ENCODE measurements around the gene NUDT3.
"Not testable (repeated sequence)": the region's sequence is repeated elsewhere in the genome, so short reads cannot be mapped to it uniquely, and the experiment has no call there.

The NUDT3 gene

DNA sequence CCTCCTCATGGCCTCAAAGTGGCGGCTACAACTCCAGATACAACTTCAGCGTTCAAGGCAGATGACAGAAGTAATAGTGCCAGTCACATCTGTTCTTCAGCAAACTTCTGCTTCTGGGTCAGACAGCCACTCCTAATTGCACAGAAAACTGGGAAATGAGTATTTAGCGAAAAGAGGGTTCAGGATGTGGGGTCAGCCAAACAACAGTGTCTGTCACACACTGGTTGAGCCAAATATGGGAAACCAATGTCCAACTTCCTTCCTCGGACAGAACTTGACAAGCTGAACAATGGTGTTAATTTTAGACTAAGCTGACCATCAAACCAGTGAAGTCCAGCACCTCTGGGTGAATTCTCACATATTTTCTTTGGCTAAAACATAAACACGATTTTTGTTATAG, 22.1 kb downstream of the NUDT3 start:
- no peak for DNase-seq (ENCODE audit: low read depth)

DNA sequence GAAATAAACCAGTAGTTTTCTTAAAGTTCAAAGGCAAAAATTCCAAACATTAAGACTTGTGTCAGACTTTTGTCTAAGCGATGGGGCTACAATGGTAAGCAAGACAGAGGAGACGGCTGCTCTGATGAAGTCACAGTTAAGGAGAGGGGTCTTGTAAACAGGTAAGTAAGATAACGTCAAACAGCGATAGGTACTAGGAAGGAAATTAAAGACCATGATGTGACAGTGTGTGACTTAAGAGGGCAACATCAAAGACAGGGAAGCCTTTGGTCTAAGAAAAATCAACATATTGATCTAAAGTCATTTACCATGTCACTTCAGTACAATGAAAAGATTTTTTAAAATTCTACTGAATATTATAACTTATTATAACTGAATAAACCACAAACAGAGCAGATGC, 23.1 kb downstream of the NUDT3 start:
- DNase-seq (ENCODE audit: low read depth) = no peak

DNA sequence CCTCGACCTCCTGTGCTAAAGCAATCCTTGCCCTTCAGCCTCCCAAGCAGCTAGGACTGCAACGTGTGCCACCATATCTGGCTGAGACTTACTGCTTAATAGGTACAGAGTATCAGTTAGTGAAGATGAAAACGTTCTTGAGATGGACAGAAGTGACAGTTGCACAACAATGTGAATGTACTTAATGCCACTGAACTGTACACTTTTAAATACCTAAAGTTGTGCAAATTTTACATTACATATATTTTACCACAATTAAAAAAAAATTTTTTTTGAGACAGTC, 25.9 kb downstream of the NUDT3 start:
- no peak for DNase-seq (ENCODE audit: low read depth)

DNA sequence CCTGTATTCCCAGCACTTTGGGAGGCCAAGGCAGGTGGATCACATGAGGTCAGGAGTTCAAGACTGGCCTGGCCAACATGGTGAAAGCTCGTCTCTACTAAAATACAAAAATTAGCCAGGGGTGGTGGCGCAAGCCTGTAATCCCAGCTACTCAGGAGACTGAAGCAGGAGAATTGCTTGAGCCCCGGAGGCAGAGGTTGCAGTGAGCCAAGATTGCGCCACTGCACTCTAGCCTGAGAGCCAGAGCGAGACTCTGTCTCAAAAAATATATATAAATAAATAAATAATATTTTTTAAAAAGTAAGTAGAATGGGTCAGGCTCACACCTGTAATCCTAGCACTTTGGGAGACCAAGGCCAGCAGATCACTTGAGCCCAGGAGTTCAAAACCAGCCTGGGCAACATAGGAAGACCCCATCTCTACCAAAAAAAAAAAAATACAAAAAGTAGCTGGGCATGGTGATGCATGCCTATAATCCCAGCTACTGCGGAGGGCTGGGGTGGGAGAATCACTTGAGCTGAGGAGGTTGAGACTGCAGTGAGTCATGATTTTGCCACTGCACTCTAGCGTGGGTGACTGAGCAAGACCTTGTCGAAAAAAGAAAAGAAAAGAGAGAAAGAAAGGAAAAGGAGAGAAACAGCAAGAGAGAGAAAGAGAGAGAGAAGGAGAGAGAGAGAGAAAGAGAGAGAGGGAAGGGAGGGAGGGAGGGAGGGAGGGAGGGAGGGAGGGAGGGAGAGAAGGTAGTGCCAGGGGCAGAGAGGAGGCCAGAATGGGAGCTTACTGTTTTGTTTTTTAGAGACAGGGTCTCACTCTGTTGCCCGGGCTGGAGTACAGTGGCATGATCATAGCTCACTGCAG, 26.5 kb downstream of the NUDT3 start:
- DNase-seq (ENCODE audit: low read depth) = not testable (repeated sequence)

DNA sequence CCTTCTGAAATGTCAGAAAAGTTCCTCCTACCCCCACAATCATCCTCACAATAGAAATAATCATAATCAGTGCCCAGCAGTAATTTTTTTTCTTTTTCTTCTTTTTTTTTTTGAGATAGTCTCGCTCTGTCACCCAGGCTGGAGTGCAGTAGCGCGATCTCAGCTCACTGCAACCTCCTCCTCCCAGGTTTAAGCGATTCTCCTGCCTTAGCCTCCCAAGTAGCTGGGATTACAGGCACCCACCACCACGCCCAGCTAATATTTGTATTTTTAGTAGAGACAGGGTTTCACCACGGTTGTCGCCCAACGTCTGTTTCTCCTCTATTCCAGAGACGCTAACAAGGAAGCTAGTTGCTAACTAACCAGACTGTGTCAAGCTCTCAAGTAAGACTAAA, 28.8 kb downstream of the NUDT3 start:
- DNase-seq (ENCODE audit: low read depth) = not testable (repeated sequence)

DNA sequence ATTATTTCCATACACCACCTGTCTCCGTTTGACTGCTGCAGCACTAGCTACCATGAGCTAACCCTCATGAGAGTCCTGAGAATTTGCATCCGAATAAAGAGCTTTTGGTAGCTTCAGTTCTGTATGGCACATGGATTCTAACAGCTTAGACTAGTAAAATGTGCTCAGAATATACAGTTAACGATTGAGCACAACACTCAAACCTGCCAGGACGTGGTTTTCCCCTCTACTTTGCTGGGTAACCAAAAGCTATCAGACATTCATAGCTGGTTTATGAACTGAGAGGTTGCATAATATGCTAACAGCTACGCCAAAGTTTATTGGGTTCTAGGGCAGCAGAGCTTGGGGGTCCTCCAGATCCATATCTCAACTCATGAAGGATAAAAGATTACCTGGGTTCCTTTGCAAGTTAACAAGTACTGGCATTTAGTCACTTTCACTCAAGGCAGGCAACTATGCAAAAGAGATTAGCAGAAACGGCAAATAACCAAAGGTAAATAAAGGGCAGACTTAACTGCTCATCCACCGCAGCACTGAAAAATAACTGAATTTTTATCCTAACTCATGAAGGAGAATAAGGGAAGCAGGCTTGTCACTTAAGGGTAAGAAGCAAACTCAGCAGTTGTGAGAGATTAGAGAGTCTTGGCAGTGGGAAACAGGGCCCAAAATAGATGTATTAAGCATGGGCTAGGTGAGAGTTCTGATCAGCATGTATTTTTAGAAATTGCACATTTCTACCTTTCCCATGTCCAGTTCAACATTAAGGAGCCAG, 29.4 kb downstream of the NUDT3 start:
- no peak for DNase-seq (ENCODE audit: low read depth)

DNA sequence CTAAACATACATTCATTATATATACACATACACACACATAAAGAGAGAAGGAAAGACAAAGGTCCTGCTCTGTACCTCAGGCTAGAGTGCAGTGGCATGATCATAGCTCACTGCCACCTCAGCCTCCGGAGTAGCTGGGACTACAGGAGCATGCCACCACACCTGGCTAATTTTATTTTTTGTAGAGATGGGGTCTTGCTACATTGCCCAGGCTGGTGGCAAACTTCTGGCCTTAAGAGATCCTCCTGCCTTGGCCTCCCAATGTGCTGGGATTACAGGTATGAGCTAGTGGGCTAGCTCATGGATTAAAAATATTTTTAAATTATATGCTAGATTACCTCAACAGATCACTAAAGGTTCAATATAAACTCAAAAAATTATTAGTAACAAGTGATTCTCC, 30.3 kb downstream of the NUDT3 start:
- no peak for DNase-seq (ENCODE audit: low read depth)

DNA sequence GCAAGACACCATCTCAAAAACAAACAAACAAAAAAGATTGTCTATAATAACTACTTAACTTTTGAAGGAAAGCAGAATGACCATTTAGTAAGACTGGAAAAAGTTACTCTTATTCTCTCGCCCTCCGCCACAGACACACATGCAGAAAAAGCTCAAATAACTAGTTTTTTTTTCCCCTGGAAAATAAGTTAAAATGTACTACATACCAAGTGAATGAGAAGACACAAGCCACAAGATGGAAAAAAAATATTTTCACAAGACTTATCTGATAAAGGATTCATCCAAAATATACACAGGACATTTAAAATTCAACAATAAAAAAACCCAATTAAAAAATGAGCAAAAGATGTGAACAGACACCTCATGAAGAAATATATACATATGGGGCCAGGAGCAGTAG, 31.9 kb downstream of the NUDT3 start:
- no peak for DNase-seq (ENCODE audit: low read depth)

DNA sequence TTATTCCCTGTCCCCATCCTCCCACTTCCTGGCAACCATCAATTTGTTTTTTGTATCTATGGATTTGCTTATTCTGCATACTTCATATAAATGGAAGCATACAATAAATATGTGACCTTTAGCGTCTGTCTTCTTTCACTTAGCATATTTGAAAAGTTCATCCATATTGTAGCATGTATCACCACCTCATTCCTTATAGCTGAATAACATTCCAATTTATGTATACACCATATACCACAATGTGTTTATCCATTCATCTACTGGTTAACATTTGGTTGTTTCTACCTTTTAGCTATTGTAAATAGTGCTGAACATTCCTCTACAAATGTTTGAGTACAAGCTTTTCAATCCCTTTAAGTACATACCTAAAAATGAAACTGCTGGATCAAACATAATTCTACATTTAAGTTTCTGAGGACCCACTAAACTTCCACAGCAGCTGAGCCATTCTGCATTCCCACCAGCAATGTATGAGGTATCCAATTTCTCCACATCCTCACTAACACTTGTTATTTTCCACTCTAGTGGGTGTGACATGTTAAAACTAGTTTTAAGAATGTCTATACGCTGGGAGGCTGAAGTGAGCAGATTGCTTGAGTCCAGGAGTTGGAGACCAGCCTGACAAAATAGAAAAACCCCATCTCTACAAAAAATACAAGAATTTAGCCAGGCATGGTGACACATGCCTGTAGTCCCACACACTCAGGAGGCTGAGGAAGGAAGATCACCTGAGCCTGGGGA, 32.9 kb downstream of the NUDT3 start:
- no peak for DNase-seq (ENCODE audit: low read depth)

DNA sequence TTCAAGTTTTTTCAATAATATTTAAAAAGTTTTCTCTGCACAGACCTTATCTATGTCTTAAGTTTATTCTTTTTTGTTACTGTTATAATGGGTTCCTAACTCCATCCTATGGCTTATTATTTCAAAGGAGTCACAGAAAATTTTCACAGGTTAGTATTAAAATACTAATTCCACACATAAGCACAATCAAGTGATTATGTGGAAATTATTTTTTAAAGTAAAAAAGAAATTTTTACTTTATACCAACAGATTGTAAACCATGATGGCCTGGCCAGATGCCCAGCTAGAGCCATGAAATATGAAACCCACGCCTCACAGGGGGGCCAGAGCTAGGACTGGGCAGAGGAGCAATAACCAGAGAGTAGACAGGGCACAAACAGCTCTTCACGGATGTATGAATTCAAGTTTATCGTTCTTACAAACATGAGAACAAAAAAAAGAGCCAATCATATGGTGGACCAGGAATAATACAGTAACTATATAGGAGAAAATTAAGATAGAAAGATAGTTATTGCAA, 34.0 kb downstream of the NUDT3 start:
- no peak for DNase-seq (ENCODE audit: low read depth)

DNA sequence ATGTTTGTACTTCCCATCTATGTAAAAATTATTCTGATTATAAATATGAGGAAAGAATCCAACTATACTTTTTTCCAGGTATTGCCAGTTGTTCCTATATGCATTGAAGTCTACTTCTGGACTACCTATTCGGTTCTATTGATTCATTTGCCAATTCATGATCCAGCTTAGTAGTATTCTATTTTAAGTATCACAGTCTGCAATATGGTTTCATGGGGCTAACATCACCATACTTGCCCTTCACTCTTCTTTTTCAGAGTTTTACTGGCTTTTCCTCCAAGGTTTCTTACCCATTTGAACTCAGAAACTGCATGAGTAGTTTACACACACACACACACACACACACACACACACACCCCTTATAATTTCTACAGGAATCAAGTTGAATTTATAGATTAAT, 34.5 kb downstream of the NUDT3 start:
- DNase-seq (ENCODE audit: low read depth) = no peak

DNA sequence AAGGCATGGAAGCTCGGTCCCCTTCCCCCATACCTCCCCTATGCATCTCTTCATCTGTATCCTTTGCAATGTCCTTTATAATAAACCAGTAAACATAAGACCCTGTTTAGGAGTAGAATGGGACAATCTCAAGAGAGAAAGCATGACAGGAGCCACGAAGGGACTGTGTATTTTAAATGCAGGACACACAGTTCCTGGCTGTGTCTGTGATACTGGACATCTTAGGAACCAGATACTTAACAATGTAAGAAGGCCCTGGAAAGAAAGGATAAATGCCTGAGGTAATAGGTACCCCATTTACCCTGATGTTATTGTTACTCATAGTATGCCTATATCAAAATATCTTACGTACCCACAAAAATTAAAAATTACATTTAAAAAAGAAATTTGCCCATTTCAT, 36.6 kb downstream of the NUDT3 start:
- no peak for DNase-seq (ENCODE audit: low read depth)

DNA sequence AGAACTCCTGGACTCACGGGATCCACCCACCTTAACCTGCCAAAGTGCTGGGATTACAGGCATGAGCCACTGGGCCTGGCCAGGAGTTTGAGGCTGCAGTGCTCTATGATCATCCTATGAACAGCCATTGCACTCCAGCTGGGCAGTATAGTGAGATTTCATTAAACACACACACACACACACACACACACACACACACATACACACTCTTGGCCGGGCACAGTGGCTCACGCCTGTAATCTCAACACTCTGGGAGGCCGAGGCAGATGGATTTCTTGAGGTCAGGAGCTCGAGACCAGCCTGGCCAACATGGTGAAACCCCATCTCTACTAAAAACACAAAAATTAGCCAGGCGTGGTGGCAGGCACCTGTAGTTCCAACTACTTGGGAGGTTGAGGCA, 38.2 kb downstream of the NUDT3 start:
- DNase-seq (ENCODE audit: low read depth) = not testable (repeated sequence)

DNA sequence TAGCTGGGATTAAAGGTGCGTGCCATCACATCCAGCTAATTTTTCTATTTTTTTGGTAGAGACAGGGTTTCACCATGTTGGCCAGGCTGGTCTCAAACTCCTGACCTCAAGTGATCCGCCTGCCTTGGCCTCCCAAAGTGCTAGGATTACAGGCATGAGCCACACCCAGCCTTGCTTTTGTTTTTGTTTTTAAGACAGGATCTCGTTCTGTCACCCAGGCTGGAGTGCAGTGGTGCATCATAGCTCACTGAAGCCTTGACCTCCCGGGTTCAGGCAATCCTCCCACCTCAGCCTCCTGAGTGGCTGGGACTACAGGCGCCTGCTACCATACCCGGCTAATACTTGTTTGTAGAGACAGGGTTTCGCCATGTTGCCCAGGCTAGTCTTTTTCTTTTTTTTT, 38.9 kb downstream of the NUDT3 start:
- not testable (repeated sequence) for DNase-seq (ENCODE audit: low read depth)

DNA sequence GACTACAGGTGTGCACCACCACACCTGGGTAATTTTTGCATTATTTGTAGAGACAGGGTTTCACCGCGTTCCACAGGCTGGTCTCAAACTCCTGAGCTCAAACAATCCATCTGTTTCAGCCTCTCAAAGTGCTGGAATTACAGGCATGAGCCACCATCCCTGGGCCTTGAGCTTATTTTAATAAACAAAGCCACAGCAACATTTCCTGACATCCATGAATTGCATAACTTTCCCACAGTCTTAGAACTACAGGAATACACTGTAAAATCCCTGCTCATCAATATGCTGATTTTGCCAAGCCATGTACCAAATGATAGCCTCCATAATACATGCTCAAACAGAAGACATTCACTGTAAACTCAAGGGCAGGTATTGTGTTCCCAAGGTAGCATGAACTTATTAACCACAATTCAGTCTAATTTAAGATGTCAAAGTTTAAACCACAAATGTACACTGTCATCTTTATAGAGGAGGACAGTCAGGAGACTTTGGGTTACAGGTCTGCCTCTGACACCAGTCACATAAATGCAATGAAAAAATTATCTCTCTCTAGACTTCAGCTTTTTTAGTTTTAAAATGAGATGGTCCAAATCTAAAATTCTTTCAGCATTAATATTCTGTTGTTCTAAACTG, 40.0 kb downstream of the NUDT3 start:
- no peak for DNase-seq (ENCODE audit: low read depth)

DNA sequence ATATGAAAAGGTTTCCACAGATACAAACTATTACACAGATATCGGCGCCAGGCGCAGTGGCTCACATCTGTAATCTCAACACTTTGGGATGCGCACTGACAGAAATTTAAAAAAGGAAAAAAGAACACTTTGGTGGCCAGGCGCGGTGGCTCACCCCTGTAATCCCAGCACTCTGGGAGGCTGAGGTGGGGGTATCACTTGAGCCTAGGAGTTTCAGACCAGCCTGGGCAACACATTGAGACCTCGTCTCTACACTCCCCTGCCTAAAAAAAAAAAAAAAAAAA, 41.6 kb downstream of the NUDT3 start:
- no peak for DNase-seq (ENCODE audit: low read depth)

DNA sequence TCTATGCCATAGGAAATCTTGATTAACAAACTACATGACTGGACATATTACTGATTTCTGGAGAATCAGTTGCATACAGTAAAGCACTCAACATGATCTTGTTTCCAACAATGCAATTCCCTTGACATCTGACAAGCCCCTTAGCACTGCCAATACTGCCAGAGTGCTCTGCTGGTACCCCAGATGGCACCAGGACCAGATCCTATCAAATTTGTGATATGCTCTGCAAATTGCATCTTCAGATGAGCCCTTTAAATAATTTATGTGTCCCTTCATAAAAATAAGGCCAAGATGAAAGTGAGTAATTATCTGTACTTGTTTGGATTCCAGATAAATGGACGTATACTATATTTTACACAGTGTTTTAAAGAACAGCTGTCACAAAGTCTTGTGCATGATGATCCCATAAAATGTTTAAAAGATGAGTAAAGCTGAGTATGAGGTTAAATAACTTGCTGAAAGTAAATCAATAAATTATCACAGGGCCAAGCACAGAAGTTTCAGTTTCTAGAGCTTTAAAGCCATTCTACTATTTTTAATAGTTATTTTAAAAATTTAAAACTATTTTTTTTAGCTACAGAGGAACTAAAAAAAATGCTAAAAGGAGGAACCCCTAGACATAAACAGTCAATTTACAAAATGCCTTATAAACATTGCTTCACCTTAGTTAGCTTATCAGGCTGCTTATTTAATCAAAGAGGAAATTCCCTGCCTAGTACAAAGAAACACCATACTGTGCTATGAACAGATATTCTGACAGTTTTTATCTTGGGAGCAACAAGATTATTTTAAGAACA, 42.1 kb downstream of the NUDT3 start:
- no peak for DNase-seq (ENCODE audit: low read depth)

DNA sequence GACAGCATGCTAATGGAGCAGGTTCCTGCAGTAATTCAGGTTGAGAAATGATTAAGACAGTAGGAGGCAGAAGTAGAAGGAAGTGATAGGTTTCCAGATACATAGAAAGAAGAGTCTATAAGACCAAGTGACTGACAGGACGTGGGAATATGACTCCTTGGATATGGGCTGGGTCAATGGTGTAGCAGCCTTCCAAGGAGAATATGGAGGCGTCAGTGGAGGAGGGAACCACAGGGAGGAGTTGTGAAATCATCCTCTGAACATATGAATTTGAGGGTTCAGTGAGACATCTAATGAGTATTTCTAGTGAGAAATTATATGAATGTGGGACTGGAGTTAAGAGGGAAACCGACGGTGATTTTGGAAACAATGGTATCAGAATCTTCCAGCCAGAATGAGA, 43.3 kb downstream of the NUDT3 start:
- no peak for DNase-seq (ENCODE audit: low read depth)

DNA sequence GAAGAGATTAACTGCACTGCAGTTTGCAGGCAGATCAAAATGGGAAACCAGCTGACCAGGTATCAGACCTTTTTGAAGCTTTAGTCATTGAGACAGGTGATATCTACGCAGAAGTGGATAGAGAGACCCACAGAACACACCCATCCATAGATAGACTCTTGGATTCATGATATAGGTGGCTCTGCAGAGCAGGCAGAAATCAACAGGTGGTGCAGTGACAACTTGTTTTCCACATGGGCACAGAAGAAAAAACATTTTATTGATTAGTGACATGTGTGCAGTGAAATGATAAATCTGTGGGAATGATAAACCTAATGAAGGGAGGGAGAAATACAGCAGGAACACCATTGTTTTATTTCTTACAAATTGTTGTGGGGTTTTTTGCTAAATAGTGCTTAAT, 45.2 kb downstream of the NUDT3 start:
- no peak for DNase-seq (ENCODE audit: low read depth)

DNA sequence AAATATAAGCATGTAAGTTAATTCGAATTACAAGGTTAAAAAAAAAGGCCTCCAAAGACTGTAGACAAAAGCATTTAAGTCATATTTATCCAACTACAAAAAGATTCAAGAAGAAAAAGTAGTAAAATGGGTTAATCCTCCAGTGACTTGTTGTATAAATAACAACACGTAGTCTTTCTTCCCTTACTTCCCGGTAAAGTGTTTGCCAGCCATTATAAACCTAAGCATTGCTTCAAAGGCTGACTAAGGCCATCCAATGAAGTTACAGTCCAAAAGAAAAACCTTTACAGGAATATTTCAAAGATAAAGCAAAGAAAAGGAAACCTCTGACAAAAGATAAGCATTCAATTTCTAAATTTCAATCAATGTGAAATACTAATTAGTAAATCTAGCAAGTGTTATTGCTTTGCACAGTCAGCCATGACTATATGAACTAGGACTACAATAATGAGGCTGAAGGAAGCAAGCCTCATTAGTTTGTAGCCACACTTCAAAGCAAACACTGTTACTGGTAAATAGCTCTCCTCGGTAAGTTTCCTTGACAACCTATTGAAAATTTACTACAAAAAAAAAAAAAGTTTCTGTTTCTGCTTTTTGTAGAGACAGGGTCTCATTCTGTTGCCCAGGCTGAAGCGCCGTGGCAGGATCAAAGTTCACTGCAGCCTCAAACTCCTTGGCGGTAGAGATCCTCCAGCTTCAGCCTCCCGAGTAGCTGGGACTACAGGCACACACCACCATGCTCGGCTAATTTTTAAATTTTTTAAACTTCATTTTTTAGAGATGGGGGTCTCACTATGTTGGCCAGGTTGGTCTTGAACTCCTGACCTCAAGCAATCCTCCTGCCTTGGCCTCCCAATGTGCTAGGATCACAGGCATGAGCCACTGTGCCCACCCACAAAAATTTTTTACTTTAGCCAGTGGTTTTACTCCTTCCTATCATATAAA, 46.0 kb downstream of the NUDT3 start:
- no peak for DNase-seq (ENCODE audit: low read depth)

DNA sequence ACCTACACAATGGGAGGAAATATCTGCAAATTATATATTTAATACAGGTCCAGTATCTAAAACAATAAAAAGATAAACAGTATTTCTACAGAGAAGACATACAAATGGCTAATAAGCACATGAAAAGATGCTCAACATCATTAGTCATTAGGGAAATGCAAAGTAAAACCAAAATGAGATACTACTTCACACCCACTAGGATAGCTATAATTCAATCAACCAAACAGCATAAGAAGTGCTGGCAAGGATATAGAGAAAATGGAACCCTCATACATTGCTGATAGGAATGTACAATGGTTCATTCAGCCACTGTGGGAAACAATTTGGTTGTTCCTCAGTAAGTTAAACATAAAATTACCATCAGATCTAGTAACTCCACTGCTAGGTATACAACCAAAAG, 48.7 kb downstream of the NUDT3 start:
- DNase-seq (ENCODE audit: low read depth) = no peak
